Bronchial epithelial cell (primary cell): ENCODE results near the gene NMRK2. TPM values are rescaled to one million over a fixed set of nuclear protein-coding genes. Genes with fewer than 3 reads are reported as not detected.

ENCODE experiments used
- DNase-seq: peaks from one replicate; pipeline ENCODE4 v3.0.0-alpha.2; 2010; ENCODE audit warnings: low read depth
- FAIRE-seq: peaks from 2 replicates; lab custom pipeline; 2011; peaks lifted over from hg19 to GRCh38; lab: Jason Lieb, UNC
- H3K27me3 ChIP-seq: 2 replicates; pipeline ENCODE4 v1.5.1; 2011; ENCODE audit warnings: low read length; ENCODE audit not compliant: control insufficient read depth, insufficient read depth
- H3K36me3 ChIP-seq: 2 replicates; pipeline ENCODE4 v1.5.1; 2011; ENCODE audit warnings: low read length; ENCODE audit not compliant: control insufficient read depth, insufficient read depth
- H3K4me3 ChIP-seq: 2 replicates; pipeline ENCODE4 v1.5.1; 2011; ENCODE audit warnings: mild to moderate bottlenecking, low read depth, low read length, control low read depth
- CTCF ChIP-seq: IDR thresholded peaks from 2 replicates; pipeline ENCODE4 v1.5.1; 2011; ENCODE audit warnings: mild to moderate bottlenecking, moderate library complexity, low read length, control low read depth, inconsistent platforms; ENCODE audit not compliant: insufficient read depth, severe bottlenecking
- total RNA-seq: library from RNA; depleted of rRNA; stranded (reverse); fragments of >200 nt; gene quantifications from 2 replicates; pipeline ENCODE4 v1.2.1, GENCODE V29; 2014

Gene NMRK2
- total RNA-seq, 1 donor from 2014 or later: not detected

GRCh38 chr19:3908266-3909054, 24.4 kb upstream of the NMRK2 start:
- Histone ChIP-seq H3K4me3 (no peak overlapping the region), H3K27me3 (no peaks in the 10 kb centered on the region), H3K36me3 (no peaks in the 10 kb centered on the region)
- TF ChIP-seq CTCF: no peak
- no peak for DNase-seq
- FAIRE-seq: no peak

- no peak for DNase-seq
- H3K27me3 ChIP-seq: no peaks in the 10 kb centered on the region
- no peak overlapping the region for H3K4me3 ChIP-seq
- no peak for FAIRE-seq
- no peak for TF ChIP-seq CTCF
- no peaks in the 10 kb centered on the region for H3K36me3 ChIP-seq
These were observed 22.8 kb upstream of the NMRK2 start for GRCh38 chr19:3910105-3910504.

GRCh38 chr19:3914199-3914598, 18.7 kb upstream of the NMRK2 start:
- no peaks in the 10 kb centered on the region for H3K36me3 ChIP-seq

GRCh38 chr19:3916033-3916432, 16.8 kb upstream of the NMRK2 start:
- H3K27me3 ChIP-seq: no peaks in the 10 kb centered on the region
- no peak for DNase-seq
- peak; percentile 80 for FAIRE-seq
- H3K4me3 ChIP-seq: no peak overlapping the region
- no peaks in the 10 kb centered on the region for H3K36me3 ChIP-seq
- no peak for TF ChIP-seq CTCF

More at GRCh38 chr19:3914199-3914598, 18.7 kb upstream of the NMRK2 start:
- no peak for TF ChIP-seq CTCF
- DNase-seq: no peak
- H3K27me3 ChIP-seq: no peaks in the 10 kb centered on the region
- FAIRE-seq: no peak
- H3K4me3 ChIP-seq: no peak overlapping the region

- DNase-seq: no peak
- Histone ChIP-seq H3K27me3 (no peaks in the 10 kb centered on the region), H3K36me3 (no peaks in the 10 kb centered on the region), H3K4me3 (no peak overlapping the region)
- TF ChIP-seq CTCF: no peak
- no peak for FAIRE-seq
These were observed 13.1 kb upstream of the NMRK2 start for GRCh38 chr19:3919793-3920192.
